LNCaP clone FGC (cell line): ENCODE data around the gene ZFHX2.

Experiments
- DNase-seq: peaks from one replicate; pipeline ENCODE4 v3.0.0-alpha.2; 2011; ENCODE audit warnings: low read depth
- H3K4me3 ChIP-seq: 2 replicates; pipeline ENCODE4 v1.5.1; 2011; ENCODE audit warnings: mild to moderate bottlenecking, low read depth, low read length, control low read depth
- TF ChIP-seq, protein P1 (sequence below): IDR thresholded peaks from 2 replicates; pipeline ENCODE4 v1.5.1; 2012; ENCODE audit warnings: mild to moderate bottlenecking; ENCODE audit not compliant: control insufficient read depth, insufficient read depth; ENCODE audit errors: extremely low read depth

Gene ZFHX2

DNA sequence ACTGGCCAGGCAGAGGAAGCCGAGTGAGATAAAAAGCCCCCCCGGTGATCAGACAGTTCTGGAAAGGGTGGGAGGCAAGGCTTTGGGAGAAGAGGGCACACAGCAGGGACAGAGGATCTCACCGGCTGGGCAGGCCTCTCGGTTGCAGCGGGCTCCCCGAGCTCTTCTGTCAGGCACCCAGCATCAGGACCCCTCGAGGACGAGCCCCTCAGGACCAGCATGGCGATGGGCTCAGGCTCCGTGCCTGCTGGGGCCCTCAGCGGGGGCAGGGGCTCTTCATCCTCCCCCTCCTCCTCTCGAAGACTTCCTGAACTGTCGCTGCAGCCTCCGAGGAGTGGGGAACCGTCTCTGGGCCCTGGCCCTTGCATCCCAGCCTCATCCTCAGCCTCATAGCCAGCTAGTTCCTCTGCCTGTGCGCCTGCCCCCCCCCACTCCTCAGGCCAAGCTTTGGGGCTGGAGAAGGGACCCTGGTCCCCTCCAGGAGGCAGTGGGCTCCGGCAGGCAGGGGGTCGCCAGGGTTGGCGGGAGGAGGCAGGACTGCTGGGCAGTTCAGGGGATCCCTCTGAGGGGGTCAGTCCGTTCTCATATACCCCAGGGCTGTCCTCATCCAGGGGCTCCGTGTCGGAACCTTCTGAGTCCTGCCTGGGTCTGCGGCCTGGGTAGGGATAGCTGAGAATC is 19.4 kb upstream of the ZFHX2 start:
- no peak overlapping the region for H3K4me3 ChIP-seq
- no peak for DNase-seq
- TF ChIP-seq, protein P1, sequence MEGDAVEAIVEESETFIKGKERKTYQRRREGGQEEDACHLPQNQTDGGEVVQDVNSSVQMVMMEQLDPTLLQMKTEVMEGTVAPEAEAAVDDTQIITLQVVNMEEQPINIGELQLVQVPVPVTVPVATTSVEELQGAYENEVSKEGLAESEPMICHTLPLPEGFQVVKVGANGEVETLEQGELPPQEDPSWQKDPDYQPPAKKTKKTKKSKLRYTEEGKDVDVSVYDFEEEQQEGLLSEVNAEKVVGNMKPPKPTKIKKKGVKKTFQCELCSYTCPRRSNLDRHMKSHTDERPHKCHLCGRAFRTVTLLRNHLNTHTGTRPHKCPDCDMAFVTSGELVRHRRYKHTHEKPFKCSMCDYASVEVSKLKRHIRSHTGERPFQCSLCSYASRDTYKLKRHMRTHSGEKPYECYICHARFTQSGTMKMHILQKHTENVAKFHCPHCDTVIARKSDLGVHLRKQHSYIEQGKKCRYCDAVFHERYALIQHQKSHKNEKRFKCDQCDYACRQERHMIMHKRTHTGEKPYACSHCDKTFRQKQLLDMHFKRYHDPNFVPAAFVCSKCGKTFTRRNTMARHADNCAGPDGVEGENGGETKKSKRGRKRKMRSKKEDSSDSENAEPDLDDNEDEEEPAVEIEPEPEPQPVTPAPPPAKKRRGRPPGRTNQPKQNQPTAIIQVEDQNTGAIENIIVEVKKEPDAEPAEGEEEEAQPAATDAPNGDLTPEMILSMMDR: no peak

DNA sequence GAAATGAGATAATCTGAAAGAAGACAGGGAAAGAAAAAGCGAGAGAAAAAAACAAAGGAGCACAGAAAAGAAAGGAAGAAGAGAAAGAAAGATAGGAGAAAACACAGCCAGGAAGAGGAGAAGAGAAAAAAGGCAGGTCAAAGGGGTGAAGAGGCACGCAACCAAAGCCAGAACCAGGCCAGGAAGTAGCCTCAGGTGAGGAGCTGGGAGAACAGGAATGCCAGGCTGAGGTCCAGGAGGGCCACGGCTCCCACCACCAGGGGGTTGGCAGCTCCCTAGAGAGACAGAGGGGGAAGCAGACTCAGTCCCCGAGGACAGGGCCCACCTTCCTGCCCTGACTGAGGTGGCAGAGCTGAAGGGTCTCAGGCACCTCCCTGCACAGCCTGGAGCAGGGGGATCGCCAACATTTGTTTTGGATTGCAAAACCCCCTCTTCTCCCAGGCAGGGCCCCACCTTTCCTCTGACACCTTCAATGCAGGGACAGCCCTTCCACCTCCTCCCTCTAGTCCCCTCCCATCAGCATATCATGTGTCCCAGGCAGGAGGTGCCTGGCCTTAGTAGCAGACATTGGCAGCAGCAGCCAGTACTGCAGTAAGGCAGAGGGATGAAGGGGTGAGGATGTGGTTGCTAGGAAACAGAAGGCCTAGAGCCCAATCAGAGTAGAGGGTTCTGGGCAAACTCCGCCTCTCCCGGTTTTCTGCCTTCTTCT is 18.0 kb upstream of the ZFHX2 start:
- DNase-seq: no peak
- H3K4me3 ChIP-seq: no peak overlapping the region
- TF ChIP-seq, protein P1: no peak

- TF ChIP-seq, protein P1: 0 out of 2 replicates have a peak, but pooled peaks have one; percentile 7
- no peak for DNase-seq
- H3K4me3 ChIP-seq: no peak overlapping the region
These were observed 17.2 kb upstream of the ZFHX2 start for GRCh38 chr14:23568600-23569331.

DNA sequence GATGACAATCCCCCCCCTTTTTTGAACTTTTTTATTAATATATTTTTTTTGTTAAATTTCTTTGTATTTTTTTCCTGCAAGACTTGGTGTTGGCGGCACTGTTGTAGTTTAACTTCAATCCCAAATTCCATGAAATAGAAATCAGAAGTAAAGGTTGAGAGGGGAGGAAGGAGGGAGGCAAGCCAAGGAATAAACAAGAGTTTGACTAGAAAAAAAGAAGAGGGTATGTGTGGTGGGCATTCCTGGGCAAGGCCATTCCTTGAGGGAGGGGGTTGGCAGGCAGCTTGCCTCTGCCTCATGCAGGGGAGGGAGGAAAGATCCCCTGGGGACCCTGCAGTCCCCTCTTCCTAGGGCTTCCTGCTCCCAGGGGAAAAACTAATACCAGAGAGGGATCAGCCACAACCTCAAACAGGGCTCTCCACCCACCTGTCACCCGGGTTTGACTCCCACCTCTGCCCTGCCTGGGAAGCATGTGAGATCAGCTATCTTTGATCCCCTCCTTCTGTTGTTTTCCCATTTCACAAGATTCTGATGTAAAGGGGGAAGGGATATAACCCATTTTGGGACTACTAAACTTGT is 16.5 kb upstream of the ZFHX2 start:
- DNase-seq: no peak
- peak overlapping the region; percentile 80 for H3K4me3 ChIP-seq
- TF ChIP-seq, protein P1: no peak

DNA sequence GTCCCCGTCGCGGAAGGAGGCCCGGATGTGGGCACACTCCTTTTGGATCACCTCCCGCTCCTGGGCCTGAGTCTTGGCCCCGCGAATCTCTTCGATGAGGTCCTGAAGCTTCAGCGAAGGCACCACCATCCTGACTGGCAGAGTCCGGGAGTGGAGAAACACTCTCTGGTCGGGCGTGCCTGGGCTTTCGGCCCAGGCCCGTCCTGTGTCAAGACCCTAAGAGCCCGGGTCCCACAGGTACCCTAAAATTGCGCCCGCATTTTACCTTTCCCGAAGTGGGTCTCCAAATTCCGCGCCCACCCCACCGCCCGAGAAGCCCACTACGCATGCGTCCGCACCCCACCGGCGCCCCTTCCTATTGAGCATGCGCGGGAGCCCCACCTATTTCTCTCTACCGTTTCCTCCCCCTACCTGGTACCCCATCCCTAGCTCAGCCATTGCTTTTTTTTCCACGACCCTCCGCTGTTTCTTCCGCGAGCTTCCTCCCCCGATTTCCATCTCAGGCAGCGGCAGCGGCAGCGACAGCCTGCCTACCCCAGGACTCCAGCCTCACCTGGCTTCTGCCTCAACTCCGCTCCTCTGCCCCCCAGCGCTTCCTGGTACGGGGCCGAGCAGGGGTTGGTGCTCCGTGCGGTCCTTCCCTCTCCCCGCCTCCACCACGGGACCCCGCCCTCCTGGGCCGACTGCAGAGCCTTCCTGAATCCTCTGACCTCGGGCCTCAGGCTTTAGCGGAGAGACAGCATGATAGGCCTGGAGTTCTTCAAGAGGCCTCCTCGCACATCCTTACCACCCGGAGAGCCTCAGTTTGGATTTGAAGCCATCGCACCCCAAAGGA is 15.8 kb upstream of the ZFHX2 start, which contains the start of gene AP1G2:
Gene AP1G2, minus strand, starts transcription at position 606 of the 835 bp plus-strand sequence. Its CDS starts 477 bp downstream, at position 129.
- H3K4me3 ChIP-seq: peak within 1 kb of the TSS; percentile 80
- TF ChIP-seq, protein P1: no peak
- peak; percentile 74 for DNase-seq

DNA sequence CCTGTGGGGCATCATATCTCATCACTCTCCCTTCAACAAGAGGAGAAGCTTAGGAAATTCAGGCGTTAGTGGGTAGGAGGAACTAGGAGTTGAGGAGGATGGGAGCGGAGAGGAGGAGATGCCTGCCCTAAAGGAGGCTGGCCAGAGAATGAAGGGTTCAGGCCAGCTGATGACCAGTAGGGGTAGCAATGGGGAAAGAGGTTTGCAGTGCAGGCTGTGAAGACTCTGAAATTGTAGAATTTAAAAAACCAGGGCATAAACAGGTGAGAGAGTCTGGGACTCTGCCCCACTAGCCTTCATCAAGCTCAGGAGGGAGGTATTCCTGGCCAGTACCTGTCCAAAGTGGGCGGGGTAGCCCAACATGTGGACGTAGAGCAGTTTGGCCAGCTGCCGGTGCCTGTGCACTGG is 15.2 kb upstream of the ZFHX2 start:
- peak overlapping the region; percentile 80 for H3K4me3 ChIP-seq
- TF ChIP-seq, protein P1: no peak
- peak; percentile 45 for DNase-seq
